WTC11 (cell line): ENCODE results near the gene KPNA3. TPM values are rescaled to one million over a fixed set of nuclear protein-coding genes. Genes with fewer than 3 reads are reported as not detected.

ENCODE experiments used
- ATAC-seq: fragments of 200-7000 bp; cut with Tn5 transposase; 2 replicates; pipeline ENCODE4 v1.10.0; 2021; ENCODE audit warnings: mild to moderate bottlenecking, moderate library complexity
- CTCF ChIA-PET: fragments of 300-600 bp; sonication (Branson Sonifier 250); formaldehyde crosslinking; loops from one replicate; lab custom pipeline; 2021; ENCODE audit warnings: antibody characterized with exemption; lab: Charles Lee
- POLR2A ChIA-PET: fragments of 350-600 bp; sonication (Branson Sonifier 250); formaldehyde crosslinking; loops from one replicate; lab custom pipeline; 2021; ENCODE audit warnings: antibody characterized with exemption; lab: Charles Lee
- DNase-seq: peaks from one replicate; pipeline ENCODE4 v3.0.0; 2021; ENCODE audit warnings: low spot score
- H3K27ac Mint-ChIP-seq: 2 replicates; pipeline ENCODE4 v1.8.0; 2021; ENCODE audit warnings: mixed read lengths
- H3K27me3 Mint-ChIP-seq: 2 replicates; pipeline ENCODE4 v1.8.0; 2021; ENCODE audit warnings: low read depth, mild to moderate bottlenecking, moderate library complexity, mixed read lengths
- H3K36me3 Mint-ChIP-seq: 2 replicates; pipeline ENCODE4 v1.8.0; 2021; ENCODE audit warnings: mixed read lengths
- H3K4me1 Mint-ChIP-seq: 2 replicates; pipeline ENCODE4 v1.8.0; 2022; ENCODE audit warnings: mixed read lengths
- H3K4me3 Mint-ChIP-seq: 2 replicates; pipeline ENCODE4 v1.8.0; 2021; ENCODE audit warnings: mild to moderate bottlenecking, moderate library complexity, mixed read lengths
- H3K9me3 Mint-ChIP-seq: 2 replicates; pipeline ENCODE4 v1.8.0; 2021; ENCODE audit warnings: mixed read lengths
- ATF1 ChIP-seq: sonication (generic); formaldehyde crosslinking; IDR thresholded peaks from 2 replicates; pipeline ENCODE4 v1.8.1; 2023; ENCODE audit warnings: mild to moderate bottlenecking, moderate library complexity, missing genetic modification reagents
- FOXP1 ChIP-seq: sonication (generic); formaldehyde crosslinking; IDR thresholded peaks from 2 replicates; pipeline ENCODE4 v1.8.0; 2022; ENCODE audit warnings: missing genetic modification reagents, mild to moderate bottlenecking, moderate library complexity, borderline replicate concordance
- NFE2L1 ChIP-seq: sonication (generic); formaldehyde crosslinking; IDR thresholded peaks from 2 replicates; pipeline ENCODE4 v1.8.1; 2023; ENCODE audit warnings: missing genetic modification reagents
- NFYB ChIP-seq: sonication (generic); formaldehyde crosslinking; conservative IDR thresholded peaks from 2 replicates; pipeline ENCODE4 v1.8.0; 2022; ENCODE audit warnings: low read depth, missing genetic modification reagents
- NR1H2 ChIP-seq: sonication (generic); formaldehyde crosslinking; IDR thresholded peaks from 2 replicates; pipeline ENCODE4 v1.9.0; 2021; ENCODE audit warnings: mild to moderate bottlenecking, moderate library complexity, missing genetic modification reagents
- NR3C1 ChIP-seq: sonication (generic); formaldehyde crosslinking; conservative IDR thresholded peaks from 2 replicates; pipeline ENCODE4 v1.8.1; 2023; ENCODE audit warnings: low read depth, mild to moderate bottlenecking, missing genetic modification reagents
- TEAD1 ChIP-seq: sonication (generic); formaldehyde crosslinking; IDR thresholded peaks from 2 replicates; pipeline ENCODE4 v1.8.0; 2022; ENCODE audit warnings: mild to moderate bottlenecking, missing genetic modification reagents
- ZNF512 ChIP-seq: sonication (generic); formaldehyde crosslinking; IDR thresholded peaks from 2 replicates; pipeline ENCODE4 v1.8.1; 2022; ENCODE audit warnings: missing genetic modification reagents, borderline replicate concordance
- total RNA-seq: library from RNA; stranded (reverse); gene quantifications from 3 replicates; pipeline ENCODE4 v1.2.3, GENCODE V29; 2021
- TF ChIP-seq, protein P1 (sequence below): sonication (generic); formaldehyde crosslinking; IDR thresholded peaks from 2 replicates; pipeline ENCODE4 v1.8.0; 2022; ENCODE audit warnings: mild to moderate bottlenecking, missing genetic modification reagents
- TF ChIP-seq, protein P2 (sequence below): sonication (generic); formaldehyde crosslinking; IDR thresholded peaks from 2 replicates; pipeline ENCODE4 v1.8.0; 2023; ENCODE audit warnings: mild to moderate bottlenecking, missing genetic modification reagents

Gene KPNA3
- total RNA-seq, 1 experiment from 2014 or later, result 44.4 TPM

DNA sequence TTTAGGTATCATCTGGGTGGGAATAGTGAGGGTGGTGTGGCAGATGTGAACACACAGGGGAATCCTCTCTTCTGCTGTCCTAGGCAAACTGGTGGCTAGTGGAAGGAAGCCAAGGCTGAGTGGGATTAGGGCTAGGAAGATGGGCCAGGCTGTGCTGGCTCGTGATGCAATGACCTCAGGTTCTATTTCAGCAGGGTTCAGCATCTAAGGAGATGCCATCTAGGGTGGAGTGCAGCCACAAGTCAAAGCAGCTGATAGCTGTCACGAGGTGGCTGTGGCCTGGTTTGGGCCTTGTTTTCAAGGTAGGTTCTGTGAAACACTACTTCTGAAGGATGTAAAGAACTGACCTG, 142.5 kb downstream of the KPNA3 start:
- ATAC-seq (no peak), DNase-seq (no peak)
- no peak overlapping the region for H3K4me3 Mint-ChIP-seq
- TF ChIP-seq, protein P1, sequence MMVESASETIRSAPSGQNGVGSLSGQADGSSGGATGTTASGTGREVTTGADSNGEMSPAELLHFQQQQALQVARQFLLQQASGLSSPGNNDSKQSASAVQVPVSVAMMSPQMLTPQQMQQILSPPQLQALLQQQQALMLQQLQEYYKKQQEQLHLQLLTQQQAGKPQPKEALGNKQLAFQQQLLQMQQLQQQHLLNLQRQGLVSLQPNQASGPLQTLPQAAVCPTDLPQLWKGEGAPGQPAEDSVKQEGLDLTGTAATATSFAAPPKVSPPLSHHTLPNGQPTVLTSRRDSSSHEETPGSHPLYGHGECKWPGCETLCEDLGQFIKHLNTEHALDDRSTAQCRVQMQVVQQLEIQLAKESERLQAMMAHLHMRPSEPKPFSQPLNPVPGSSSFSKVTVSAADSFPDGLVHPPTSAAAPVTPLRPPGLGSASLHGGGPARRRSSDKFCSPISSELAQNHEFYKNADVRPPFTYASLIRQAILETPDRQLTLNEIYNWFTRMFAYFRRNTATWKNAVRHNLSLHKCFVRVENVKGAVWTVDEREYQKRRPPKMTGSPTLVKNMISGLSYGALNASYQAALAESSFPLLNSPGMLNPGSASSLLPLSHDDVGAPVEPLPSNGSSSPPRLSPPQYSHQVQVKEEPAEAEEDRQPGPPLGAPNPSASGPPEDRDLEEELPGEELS (CRISPR knock-in tag), result no peak
- TF ChIP-seq NFE2L1 (CRISPR knock-in tag) (no peak), NR1H2 (CRISPR knock-in tag) (no peak), TEAD1 (CRISPR knock-in tag) (no peak), NR3C1 (CRISPR knock-in tag) (no peak), ZNF512 (CRISPR knock-in tag) (no peak), NFYB (no peak), FOXP1 (CRISPR knock-in tag) (no peak), ATF1 (CRISPR knock-in tag) (no peak)
- TF ChIP-seq, protein P2, sequence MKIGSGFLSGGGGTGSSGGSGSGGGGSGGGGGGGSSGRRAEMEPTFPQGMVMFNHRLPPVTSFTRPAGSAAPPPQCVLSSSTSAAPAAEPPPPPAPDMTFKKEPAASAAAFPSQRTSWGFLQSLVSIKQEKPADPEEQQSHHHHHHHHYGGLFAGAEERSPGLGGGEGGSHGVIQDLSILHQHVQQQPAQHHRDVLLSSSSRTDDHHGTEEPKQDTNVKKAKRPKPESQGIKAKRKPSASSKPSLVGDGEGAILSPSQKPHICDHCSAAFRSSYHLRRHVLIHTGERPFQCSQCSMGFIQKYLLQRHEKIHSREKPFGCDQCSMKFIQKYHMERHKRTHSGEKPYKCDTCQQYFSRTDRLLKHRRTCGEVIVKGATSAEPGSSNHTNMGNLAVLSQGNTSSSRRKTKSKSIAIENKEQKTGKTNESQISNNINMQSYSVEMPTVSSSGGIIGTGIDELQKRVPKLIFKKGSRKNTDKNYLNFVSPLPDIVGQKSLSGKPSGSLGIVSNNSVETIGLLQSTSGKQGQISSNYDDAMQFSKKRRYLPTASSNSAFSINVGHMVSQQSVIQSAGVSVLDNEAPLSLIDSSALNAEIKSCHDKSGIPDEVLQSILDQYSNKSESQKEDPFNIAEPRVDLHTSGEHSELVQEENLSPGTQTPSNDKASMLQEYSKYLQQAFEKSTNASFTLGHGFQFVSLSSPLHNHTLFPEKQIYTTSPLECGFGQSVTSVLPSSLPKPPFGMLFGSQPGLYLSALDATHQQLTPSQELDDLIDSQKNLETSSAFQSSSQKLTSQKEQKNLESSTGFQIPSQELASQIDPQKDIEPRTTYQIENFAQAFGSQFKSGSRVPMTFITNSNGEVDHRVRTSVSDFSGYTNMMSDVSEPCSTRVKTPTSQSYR (CRISPR knock-in tag), result no peak
- H3K9me3 Mint-ChIP-seq, result no peaks in the 10 kb centered on the region
- POLR2A ChIA-PET, result no interaction called here
- no peaks in the 10 kb centered on the region for H3K27me3 Mint-ChIP-seq
- H3K36me3 Mint-ChIP-seq, result no peaks in the 10 kb centered on the region
- peaks cover 4% of the 10 kb centered on the region for H3K4me1 Mint-ChIP-seq
- no peak overlapping the region for H3K27ac Mint-ChIP-seq
- CTCF ChIA-PET, result interaction anchor here (0.6 to 1.5 kb wide), 4 partner anchors 9 to 103 kb away, joined by 3 to 4 read pairs (median 3); no protein-coding TSS in a partner anchor

Other genes starting within 250 kb of the KPNA3 start
- 28.3 to 31.8 TPM (median 31.3 TPM) in 3 replicates for gene RCBTB1, start 207.1 kb downstream of the KPNA3 start, total RNA-seq
- gene ARL11, start 164.2 kb downstream of the KPNA3 start, total RNA-seq, result 0.35 to 0.53 TPM (median 0.41 TPM) in 3 replicates
- 92.5 to 137 TPM (median 126 TPM) in 3 replicates for gene EBPL, start 101.2 kb downstream of the KPNA3 start, total RNA-seq
- 3.0 to 3.8 TPM (median 3.1 TPM) in 3 replicates for gene SPRYD7, start 143.7 kb upstream of the KPNA3 start, total RNA-seq
- gene TRIM13, start 204.4 kb upstream of the KPNA3 start, total RNA-seq, result 27.5 to 29.1 TPM (median 27.6 TPM) in 3 replicates
- 0.21 to 1.1 TPM (median 0.32 TPM) in 3 replicates for gene KCNRG, start 222.8 kb upstream of the KPNA3 start, total RNA-seq